HCT116 (cell line): Measurements from ENCODE around the gene LY9.

Source experiments
- CTCF ChIP-seq, 3 experiments: fragments of 200-600 bp in 1 of 3; sonication (generic) in 1 of 3; IDR thresholded peaks in 2 of 3; conservative IDR thresholded peaks in 1 of 3; 2 replicates each; pipeline ENCODE4 v1.5.1; 2012 to 2017; ENCODE audit warnings: low read depth in 2 of 3, low read length in 2 of 3, antibody characterized with exemption in 1 of 3, borderline replicate concordance in 1 of 3, control low read depth in 1 of 3, mild to moderate bottlenecking in 1 of 3, mixed read lengths in 1 of 3, mixed run types in 1 of 3, moderate library complexity in 1 of 3; ENCODE audit not compliant: insufficient read depth in 1 of 3
- EZH2 ChIP-seq: fragments of 200-600 bp; sonication (generic); IDR thresholded peaks from 2 replicates; pipeline ENCODE4 v1.6.1; 2017; ENCODE audit warnings: antibody characterized with exemption, mixed run types
- EZH2phosphoT487 ChIP-seq: fragments of 200-600 bp; IDR thresholded peaks from 2 replicates; pipeline ENCODE4 v1.6.1; 2018; ENCODE audit warnings: antibody characterized with exemption, borderline replicate concordance
- JUND ChIP-seq: IDR thresholded peaks from 2 replicates; pipeline ENCODE4 v1.6.1; 2012
- MAX ChIP-seq: IDR thresholded peaks from 2 replicates; pipeline ENCODE4 v1.6.1; 2012
- POLR2AphosphoS5 ChIP-seq: IDR thresholded peaks from 2 replicates; pipeline ENCODE4 v1.6.1; 2011; ENCODE audit warnings: mild to moderate bottlenecking, low read depth, low read length, moderate library complexity
- TCF7L2 ChIP-seq: IDR thresholded peaks from 2 replicates; pipeline ENCODE4 v1.7.0; 2011; ENCODE audit warnings: borderline replicate concordance, inconsistent platforms; ENCODE audit not compliant: insufficient read depth, insufficient read length; ENCODE audit errors: extremely low read depth
- YY1 ChIP-seq: IDR thresholded peaks from 2 replicates; pipeline ENCODE4 v1.6.1; 2011; ENCODE audit warnings: low read length, low read depth, moderate library complexity, mild to moderate bottlenecking; ENCODE audit not compliant: insufficient replicate concordance; ENCODE audit errors: extremely low read depth
- TF ChIP-seq, protein P1 (sequence below): IDR thresholded peaks from 2 replicates; pipeline ENCODE4 v1.6.1; 2012; ENCODE audit warnings: low read depth

GRCh38 chr1:160801836-160802580, 6.0 kb downstream of the LY9 start:
- TF ChIP-seq YY1 (no peak), CTCF (IDR thresholded peaks at IDR 0.05 in 2 of 3, conservative IDR thresholded peaks at IDR 0.05 in 1 of 3; ENCODE audit: borderline replicate concordance in 1 of 3, insufficient read depth in 1 of 3, low read depth in 2 of 3, low read length in 2 of 3) (no peak), MAX (no peak), EZH2 (no peak), POLR2AphosphoS5 (no peak), TCF7L2 (no peak), JUND (no peak), EZH2phosphoT487 (no peak)
- TF ChIP-seq, protein P1, sequence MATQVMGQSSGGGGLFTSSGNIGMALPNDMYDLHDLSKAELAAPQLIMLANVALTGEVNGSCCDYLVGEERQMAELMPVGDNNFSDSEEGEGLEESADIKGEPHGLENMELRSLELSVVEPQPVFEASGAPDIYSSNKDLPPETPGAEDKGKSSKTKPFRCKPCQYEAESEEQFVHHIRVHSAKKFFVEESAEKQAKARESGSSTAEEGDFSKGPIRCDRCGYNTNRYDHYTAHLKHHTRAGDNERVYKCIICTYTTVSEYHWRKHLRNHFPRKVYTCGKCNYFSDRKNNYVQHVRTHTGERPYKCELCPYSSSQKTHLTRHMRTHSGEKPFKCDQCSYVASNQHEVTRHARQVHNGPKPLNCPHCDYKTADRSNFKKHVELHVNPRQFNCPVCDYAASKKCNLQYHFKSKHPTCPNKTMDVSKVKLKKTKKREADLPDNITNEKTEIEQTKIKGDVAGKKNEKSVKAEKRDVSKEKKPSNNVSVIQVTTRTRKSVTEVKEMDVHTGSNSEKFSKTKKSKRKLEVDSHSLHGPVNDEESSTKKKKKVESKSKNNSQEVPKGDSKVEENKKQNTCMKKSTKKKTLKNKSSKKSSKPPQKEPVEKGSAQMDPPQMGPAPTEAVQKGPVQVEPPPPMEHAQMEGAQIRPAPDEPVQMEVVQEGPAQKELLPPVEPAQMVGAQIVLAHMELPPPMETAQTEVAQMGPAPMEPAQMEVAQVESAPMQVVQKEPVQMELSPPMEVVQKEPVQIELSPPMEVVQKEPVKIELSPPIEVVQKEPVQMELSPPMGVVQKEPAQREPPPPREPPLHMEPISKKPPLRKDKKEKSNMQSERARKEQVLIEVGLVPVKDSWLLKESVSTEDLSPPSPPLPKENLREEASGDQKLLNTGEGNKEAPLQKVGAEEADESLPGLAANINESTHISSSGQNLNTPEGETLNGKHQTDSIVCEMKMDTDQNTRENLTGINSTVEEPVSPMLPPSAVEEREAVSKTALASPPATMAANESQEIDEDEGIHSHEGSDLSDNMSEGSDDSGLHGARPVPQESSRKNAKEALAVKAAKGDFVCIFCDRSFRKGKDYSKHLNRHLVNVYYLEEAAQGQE, result no peak
